Right lobe of liver (tissue), 6 donors: ENCODE measurements around the gene ALKBH6. TPM values are rescaled to one million over a fixed set of nuclear protein-coding genes. Genes with fewer than 3 reads are reported as not detected.

Experiments
- ATAC-seq, 4 donors: fragments of 200-7000 bp; cut with Tn5 transposase; one replicate each; pipeline ENCODE4 v1.9.1; 2020; ENCODE audit warnings: mild to moderate bottlenecking in 4 of 4, moderate library complexity in 4 of 4
- DNase-seq, 3 donors: peaks; one replicate each; pipeline ENCODE4 v3.0.0-alpha.2; 2020
- H3K27ac ChIP-seq, 3 donors: fragments of 200-600 bp; one replicate each; pipeline ENCODE4 v1.8.0; 2022
- H3K27me3 ChIP-seq, 2 donors: fragments of 200-600 bp; one replicate each; pipeline ENCODE4 v1.8.0; 2022
- H3K36me3 ChIP-seq, 4 donors: fragments of 200-600 bp; sonication (generic) in 1 of 4; one replicate each; pipeline versions ENCODE4 v1.5.1 to v1.8.0; 2017 to 2022; ENCODE audit warnings: control low read depth in 1 of 4
- H3K4me1 ChIP-seq, 4 donors: fragments of 200-600 bp; sonication (generic) in 1 of 4; one replicate each; pipeline versions ENCODE4 v1.5.1 to v1.8.0; 2017 to 2022; ENCODE audit warnings: control low read depth in 1 of 4
- H3K4me3 ChIP-seq, 3 donors: fragments of 200-600 bp; one replicate each; pipeline ENCODE4 v1.8.0; 2022
- H3K9me3 ChIP-seq, 4 donors: fragments of 200-600 bp; sonication (generic) in 1 of 4; one replicate each; pipeline versions ENCODE4 v1.5.1 to v1.8.0; 2017 to 2022; ENCODE audit warnings: control low read depth in 1 of 4
- POLR2A ChIP-seq: fragments of 450-650 bp; IDR thresholded peaks from one replicate; pipeline ENCODE4 v1.6.1; 2017; ENCODE audit warnings: antibody characterized with exemption, mild to moderate bottlenecking
- WGBS: methylation state at CpG from one replicate; pipeline ENCODE4 v1.1.6; 2018; ENCODE audit warnings: low coverage, low lambda C conversion rate; ENCODE audit not compliant: insufficient coverage; ENCODE audit errors: missing lambda C conversion rate; 5-methylcytosine and 5-hydroxymethylcytosine counted together
- intact Hi-C, 2 donors: fragments of 100-400 bp; cut with DNase I; formaldehyde crosslinking; loops; one replicate each; pipeline versions ENCODE4 v1.11.2 to v1.14.1; 2022
- long read RNA-seq: library from polyadenylated mRNA; unstranded; transcript quantifications from one replicate; pipeline ENCODE4 v2.0.0, GENCODE V29; 2019
- total RNA-seq, 6 experiments: library from RNA; depleted of rRNA in 2 of 6; stranded (reverse); fragments of >200 nt in 2 of 6; fragmentation: NEBNext Ultra II Directional in 3 of 6; extraction: Animal tissue kit (Norgen Biotek cat#: 25700) in 3 of 6; gene quantifications; one replicate each; pipeline versions ENCODE4 v1.1.0 to v1.2.4, GENCODE V29; 2016 to 2023
- TF ChIP-seq, protein P1 (sequence below), 4 donors: fragments of 200-600 bp in 3 of 4; fragments of 450-650 bp in 1 of 4; IDR thresholded peaks; one replicate each; pipeline versions ENCODE4 v1.5.1 to v1.8.0; 2016 to 2022; ENCODE audit warnings: antibody characterized with exemption in 4 of 4, mild to moderate bottlenecking in 2 of 4
- donor health status: DM: no; HTN: yes; CAD: no.
- donor health status: DM: no; HTN: no; CAD: no.
- donor health status: DM: no; HTN: no; CAD: no.
- donor health status: DM: no; HTN: yes; CAD: no.
- donor health status: DM: no; HTN: yes; CAD: no.

Gene ALKBH6
- 10 to 100 TPM in 5 of 6 experiments, 1 to 10 TPM in 1; 9.7 to 31.2 (median 11.5) TPM for total RNA-seq
- long read RNA-seq, partial matches to known transcripts, result 2 of 5 reads
- long read RNA-seq, other reads (novel, unspliced or antisense), result 1 of 5 reads

DNA sequence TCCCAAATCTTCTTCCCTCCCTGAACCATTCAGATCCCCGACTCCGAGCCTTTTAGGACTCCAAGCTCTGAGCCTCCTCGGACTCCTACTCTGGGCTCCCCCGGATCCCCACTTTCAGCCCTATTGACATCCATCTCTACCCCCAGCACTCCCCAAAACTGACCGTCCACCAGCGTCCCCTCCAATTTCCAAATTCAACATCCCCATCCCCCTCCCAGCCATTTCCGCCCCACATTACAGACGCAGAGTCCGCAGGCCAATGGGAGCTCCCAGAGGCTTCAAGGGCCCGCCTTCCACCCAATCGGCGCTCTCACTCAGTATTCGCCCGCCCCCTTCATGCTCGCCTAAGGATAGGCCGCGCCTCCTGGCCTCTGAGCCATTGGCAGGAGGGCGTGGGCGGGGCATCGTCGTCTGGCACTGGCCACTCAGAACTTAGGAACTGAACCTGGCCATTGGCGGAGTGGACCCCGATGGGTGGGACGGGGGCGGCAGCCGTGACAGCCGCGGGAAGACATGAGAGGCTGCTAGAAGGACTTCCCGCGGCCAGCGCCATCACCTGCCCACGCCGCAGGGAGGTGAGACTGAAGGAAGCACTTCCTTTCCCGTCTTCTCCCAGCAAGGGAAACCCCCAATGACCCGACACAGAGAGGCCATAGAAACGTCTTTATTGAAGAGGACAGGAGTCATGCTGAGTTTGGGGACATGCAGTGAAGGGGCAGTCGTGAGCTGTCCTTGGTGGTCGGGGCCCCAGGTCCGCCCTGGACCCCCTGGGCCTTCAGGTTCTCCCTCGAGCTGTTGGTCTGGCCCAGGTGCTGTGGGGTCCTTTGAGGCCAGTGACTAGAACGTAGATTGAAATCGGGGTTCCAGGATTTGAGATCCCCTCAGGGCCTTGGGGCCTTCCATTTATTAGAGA lies at the start of gene ALKBH6:
ALKBH6 (minus strand) TSS at position 202 of the 913 bp plus-strand sequence. CDS start 816 bp downstream, outside the sequence.
- H3K27me3 ChIP-seq, result no peaks in the 10 kb centered on the region
- peak within 1 kb of the TSS; percentile 61 to 76 (median 72) for H3K4me3 ChIP-seq
- peaks cover 0 to 11% (median 0%) of the 10 kb centered on the region in 4 donors for H3K4me1 ChIP-seq
- no peaks in the 10 kb centered on the region for H3K36me3 ChIP-seq
- TF ChIP-seq, protein P1, sequence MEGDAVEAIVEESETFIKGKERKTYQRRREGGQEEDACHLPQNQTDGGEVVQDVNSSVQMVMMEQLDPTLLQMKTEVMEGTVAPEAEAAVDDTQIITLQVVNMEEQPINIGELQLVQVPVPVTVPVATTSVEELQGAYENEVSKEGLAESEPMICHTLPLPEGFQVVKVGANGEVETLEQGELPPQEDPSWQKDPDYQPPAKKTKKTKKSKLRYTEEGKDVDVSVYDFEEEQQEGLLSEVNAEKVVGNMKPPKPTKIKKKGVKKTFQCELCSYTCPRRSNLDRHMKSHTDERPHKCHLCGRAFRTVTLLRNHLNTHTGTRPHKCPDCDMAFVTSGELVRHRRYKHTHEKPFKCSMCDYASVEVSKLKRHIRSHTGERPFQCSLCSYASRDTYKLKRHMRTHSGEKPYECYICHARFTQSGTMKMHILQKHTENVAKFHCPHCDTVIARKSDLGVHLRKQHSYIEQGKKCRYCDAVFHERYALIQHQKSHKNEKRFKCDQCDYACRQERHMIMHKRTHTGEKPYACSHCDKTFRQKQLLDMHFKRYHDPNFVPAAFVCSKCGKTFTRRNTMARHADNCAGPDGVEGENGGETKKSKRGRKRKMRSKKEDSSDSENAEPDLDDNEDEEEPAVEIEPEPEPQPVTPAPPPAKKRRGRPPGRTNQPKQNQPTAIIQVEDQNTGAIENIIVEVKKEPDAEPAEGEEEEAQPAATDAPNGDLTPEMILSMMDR (IDR thresholded peaks at IDR 0.05), result no peak
- TF ChIP-seq POLR2A, result peak; percentile 43
- WGBS, result 0% methylated on average over 24 of the region's 42 CpGs
- intact Hi-C loops, result no loop called here
- ATAC-seq (peak; percentile 96 to 98 (median 96)), DNase-seq (peak; percentile 100)
- peak within 1 kb of the TSS; percentile 70 to 76 (median 70) for H3K27ac ChIP-seq
- H3K9me3 ChIP-seq, result no peaks in the 10 kb centered on the region

DNA sequence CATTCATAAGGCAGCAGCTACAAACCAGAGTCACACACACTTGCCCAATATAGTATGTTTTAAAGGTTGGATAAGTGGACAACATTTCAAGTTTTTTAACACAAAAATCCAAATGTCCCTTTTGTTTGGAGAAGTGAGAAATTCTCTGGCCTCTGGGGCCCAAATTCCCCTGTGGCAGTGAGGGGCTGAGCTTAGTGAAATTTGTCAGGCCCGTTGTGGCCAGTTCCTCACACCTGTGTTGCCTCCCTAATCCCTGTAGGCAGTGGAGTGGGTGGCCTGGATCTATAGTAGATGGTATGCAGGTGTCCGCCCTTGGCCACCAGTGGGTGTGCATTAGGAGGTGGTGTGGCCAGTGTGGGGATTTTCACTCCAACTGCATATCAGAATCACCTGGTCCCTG lies 47.4 kb upstream of the ALKBH6 start:
- DNase-seq, result no peak
- no peak for ATAC-seq
- no peaks in the 10 kb centered on the region for H3K9me3 ChIP-seq
- 80% methylated on average over 1 of the region's 2 CpGs for WGBS
- H3K4me3 ChIP-seq, result no peak overlapping the region
- H3K27ac ChIP-seq, result no peak overlapping the region
- H3K4me1 ChIP-seq, result peaks cover 0 to 13% (median 3%) of the 10 kb centered on the region in 4 donors
- TF ChIP-seq, protein P1 (IDR thresholded peaks at IDR 0.05), result no peak
- no peak for TF ChIP-seq POLR2A
- intact Hi-C loops, result loop anchor here in 1 of 2 donors (10.0 kb wide), 1 partner anchor 53 kb away; the partner anchor contains the start of genes OVOL3, POLR2I and TBCB
- H3K27me3 ChIP-seq, result no peaks in the 10 kb centered on the region
- H3K36me3 ChIP-seq, result no peaks in the 10 kb centered on the region

DNA sequence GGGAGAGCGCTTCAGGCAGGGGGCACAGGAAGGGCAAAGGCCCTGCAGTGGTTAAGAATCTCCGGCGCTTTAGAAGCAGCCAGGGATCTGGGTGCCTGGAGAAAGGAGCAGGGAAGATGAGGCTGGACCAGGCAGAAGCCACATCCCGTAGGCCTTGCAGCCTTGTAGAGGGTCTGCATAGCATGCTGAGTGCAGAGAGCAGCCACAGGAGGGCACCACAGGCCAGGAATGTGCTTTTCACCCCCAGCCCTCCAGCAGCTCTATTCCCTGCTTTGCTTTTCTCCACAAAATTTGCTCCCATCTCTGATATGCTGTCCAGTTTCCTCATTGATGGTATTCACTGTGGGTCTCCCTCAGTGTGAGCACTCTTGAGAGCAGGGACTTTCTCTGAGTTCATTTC lies 46.4 kb upstream of the ALKBH6 start:
- H3K36me3 ChIP-seq, result no peaks in the 10 kb centered on the region
- H3K27me3 ChIP-seq, result no peaks in the 10 kb centered on the region
- H3K9me3 ChIP-seq, result no peaks in the 10 kb centered on the region
- ATAC-seq (peak; percentile 72 to 82 (median 80)), DNase-seq (peak in 2 of 3 donors; percentile 52 to 56)
- no peak overlapping the region for H3K4me3 ChIP-seq
- TF ChIP-seq, protein P1 (IDR thresholded peaks at IDR 0.05), result peak; percentile 42 to 55 (median 50)
- TF ChIP-seq POLR2A, result no peak
- peaks cover 0 to 13% (median 3%) of the 10 kb centered on the region in 4 donors for H3K4me1 ChIP-seq
- intact Hi-C loops, result loop anchor here in 1 of 2 donors (10.0 kb wide), 1 partner anchor 54 kb away; the partner anchor contains the start of genes OVOL3, POLR2I and TBCB
- WGBS, result no CpG with 5 or more reads among the region's 4 CpGs
- no peak overlapping the region for H3K27ac ChIP-seq

DNA sequence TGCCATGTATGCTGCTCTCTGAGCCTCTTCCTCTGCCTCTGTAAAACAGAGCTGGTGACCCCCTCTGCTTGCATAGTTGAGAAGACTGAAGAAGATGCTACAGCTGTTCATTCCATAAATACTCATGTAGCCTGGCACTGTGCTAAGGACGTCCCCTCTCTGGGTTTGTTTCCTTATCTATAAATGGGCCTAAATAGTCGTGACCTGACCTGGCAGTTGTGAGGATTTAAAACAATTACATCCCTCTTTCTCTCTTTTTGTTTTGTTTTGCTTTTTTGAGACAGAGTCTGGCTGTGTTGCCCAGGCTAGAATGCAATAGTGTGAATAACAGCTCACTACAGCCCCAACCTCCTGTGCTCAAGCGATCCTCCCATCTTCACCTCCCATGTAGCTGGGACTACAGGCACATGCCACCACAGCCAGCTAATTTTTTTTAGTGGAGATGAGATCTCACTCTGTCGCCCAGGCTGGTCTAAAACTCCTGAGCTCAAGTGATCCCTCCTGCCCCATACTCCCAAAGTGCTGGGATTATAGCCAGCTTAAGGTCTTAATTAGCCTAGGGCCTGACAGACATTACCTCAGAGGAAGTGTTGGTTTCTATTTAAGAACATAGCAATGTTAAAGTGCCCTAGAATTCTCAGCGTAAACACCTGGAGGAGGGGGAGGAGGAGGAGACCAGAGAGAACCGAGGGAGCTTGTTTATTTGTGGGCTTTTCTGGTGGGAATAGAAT lies 45.3 kb upstream of the ALKBH6 start:
- Histone ChIP-seq H3K9me3 (no peaks in the 10 kb centered on the region), H3K27me3 (no peaks in the 10 kb centered on the region), H3K27ac (peak overlapping the region in 2 of 3 donors; percentile 10 to 29), H3K4me1 (peaks cover 0 to 18% (median 3%) of the 10 kb centered on the region in 4 donors), H3K36me3 (no peaks in the 10 kb centered on the region), H3K4me3 (no peak overlapping the region)
- ATAC-seq (no peak), DNase-seq (no peak)
- intact Hi-C loops, result no loop called here
- TF ChIP-seq, protein P1 (IDR thresholded peaks at IDR 0.05), result no peak
- no peak for TF ChIP-seq POLR2A
- WGBS, result 58% methylated on average over 6 of the region's 6 CpGs
